Esophagus squamous epithelium (tissue), 5 donors: ENCODE measurements around the gene MTSS2. TPM values are rescaled to one million over a fixed set of nuclear protein-coding genes. Genes with fewer than 3 reads are reported as not detected.

Experiments used
- DNase-seq: peaks from one replicate; lab custom pipeline; 2025; lab: John Stamatoyannopoulos, UW
- H3K27ac ChIP-seq, 4 donors: fragments of 200-600 bp; sonication (generic); one replicate each; pipeline ENCODE4 v1.5.1; 2016 to 2019; ENCODE audit warnings: mild to moderate bottlenecking in 1 of 4
- H3K27me3 ChIP-seq, 4 donors: fragments of 200-600 bp; sonication (generic); 1 replicate in 3 of 4; 2 replicates in 1 of 4; pipeline versions ENCODE4 v1.5.1 to v1.6.0; 2017 to 2021; ENCODE audit warnings: antibody characterized with exemption in 1 of 4
- H3K36me3 ChIP-seq, 3 donors: fragments of 200-600 bp; sonication (generic); one replicate each; pipeline ENCODE4 v1.5.1; 2016 to 2019
- H3K4me1 ChIP-seq, 3 donors: fragments of 200-600 bp; sonication (generic); one replicate each; pipeline ENCODE4 v1.5.1; 2017 to 2019
- H3K4me3 ChIP-seq, 4 donors: fragments of 200-600 bp; sonication (generic); 1 replicate in 3 of 4; 2 replicates in 1 of 4; pipeline ENCODE4 v1.5.1; 2016 to 2019; ENCODE audit warnings: mild to moderate bottlenecking in 2 of 4, moderate library complexity in 1 of 4
- H3K9me3 ChIP-seq, 3 donors: fragments of 200-600 bp; sonication (generic); one replicate each; pipeline ENCODE4 v1.5.1; 2016 to 2019
- POLR2A ChIP-seq, 4 donors: fragments of 450-650 bp; IDR thresholded peaks; one replicate each; pipeline ENCODE4 v1.6.1; 2017; ENCODE audit warnings: antibody characterized with exemption in 4 of 4, mild to moderate bottlenecking in 4 of 4, moderate library complexity in 3 of 4
- WGBS, 2 donors: methylation state at CpG; one replicate each; pipeline ENCODE4 v1.1.5; 2018; 5-methylcytosine and 5-hydroxymethylcytosine counted together
- intact Hi-C: fragments of 100-400 bp; cut with DNase I; formaldehyde crosslinking; loops from one replicate; pipeline ENCODE4 v1.15.0; 2022
- total RNA-seq, 4 donors: library from RNA; depleted of rRNA; stranded (reverse); fragments of >200 nt; gene quantifications; one replicate each; pipeline ENCODE4 v1.1.0, GENCODE V29; 2016
- TF ChIP-seq, protein P1 (sequence below), 6 experiments: fragments of 450-650 bp in 4 of 6; fragments of 200-600 bp in 2 of 6; sonication (generic) in 2 of 6; IDR thresholded peaks; one replicate each; pipeline ENCODE4 v1.5.1; 2016 to 2019; ENCODE audit warnings: antibody characterized with exemption in 6 of 6, mild to moderate bottlenecking in 4 of 6, moderate library complexity in 4 of 6
- donor health status: DM: yes; HTN: yes; CAD: no.

The MTSS2 gene
- total RNA-seq, 4 donors from 2014 or later: 15.5 to 39.7 (median 27.5) TPM

DNA sequence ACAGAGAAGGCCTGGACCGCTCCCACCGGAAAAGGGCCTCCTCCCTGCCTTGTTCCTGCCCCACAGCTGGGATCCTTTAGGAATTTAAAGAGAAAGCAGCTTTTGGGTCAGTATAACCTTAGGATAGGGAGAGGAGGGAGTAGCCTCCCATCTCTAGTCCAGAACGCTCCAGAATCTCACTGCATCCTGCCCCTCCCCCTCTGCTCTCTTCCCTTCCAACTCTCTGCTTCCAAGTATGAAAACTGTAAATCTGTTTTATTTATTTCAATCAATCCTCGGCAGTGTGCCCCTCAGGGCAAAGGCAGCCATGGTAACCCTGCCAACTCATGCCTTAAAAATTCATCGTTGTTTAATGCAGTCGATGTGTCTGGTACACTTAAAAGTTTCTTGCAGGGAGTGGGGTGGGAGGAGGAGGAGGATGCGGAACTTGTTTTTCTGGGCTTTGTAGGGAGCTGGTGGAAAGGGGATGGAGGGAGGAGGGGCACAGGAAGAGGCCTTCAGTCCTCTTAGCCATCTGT, 21.2 kb upstream of the MTSS2 start:
- Histone ChIP-seq H3K27me3 (no peaks in the 10 kb centered on the region), H3K36me3 (peaks cover 0 to 8% (median 0%) of the 10 kb centered on the region in 3 donors), H3K4me3 (no peak overlapping the region), H3K27ac (peak overlapping the region; percentile 59 to 95 (median 84)), H3K9me3 (no peaks in the 10 kb centered on the region), H3K4me1 (peaks cover 40 to 83% (median 50%) of the 10 kb centered on the region in 3 donors)
- 27 to 31% methylated on average over 7 of the region's 7 CpGs for WGBS, 2 donors
- TF ChIP-seq, protein P1, sequence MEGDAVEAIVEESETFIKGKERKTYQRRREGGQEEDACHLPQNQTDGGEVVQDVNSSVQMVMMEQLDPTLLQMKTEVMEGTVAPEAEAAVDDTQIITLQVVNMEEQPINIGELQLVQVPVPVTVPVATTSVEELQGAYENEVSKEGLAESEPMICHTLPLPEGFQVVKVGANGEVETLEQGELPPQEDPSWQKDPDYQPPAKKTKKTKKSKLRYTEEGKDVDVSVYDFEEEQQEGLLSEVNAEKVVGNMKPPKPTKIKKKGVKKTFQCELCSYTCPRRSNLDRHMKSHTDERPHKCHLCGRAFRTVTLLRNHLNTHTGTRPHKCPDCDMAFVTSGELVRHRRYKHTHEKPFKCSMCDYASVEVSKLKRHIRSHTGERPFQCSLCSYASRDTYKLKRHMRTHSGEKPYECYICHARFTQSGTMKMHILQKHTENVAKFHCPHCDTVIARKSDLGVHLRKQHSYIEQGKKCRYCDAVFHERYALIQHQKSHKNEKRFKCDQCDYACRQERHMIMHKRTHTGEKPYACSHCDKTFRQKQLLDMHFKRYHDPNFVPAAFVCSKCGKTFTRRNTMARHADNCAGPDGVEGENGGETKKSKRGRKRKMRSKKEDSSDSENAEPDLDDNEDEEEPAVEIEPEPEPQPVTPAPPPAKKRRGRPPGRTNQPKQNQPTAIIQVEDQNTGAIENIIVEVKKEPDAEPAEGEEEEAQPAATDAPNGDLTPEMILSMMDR (IDR thresholded peaks at IDR 0.05): no peak
- no peak for TF ChIP-seq POLR2A (IDR thresholded peaks at IDR 0.05)
- intact Hi-C loops: no loop called here
- no peak for DNase-seq

- Histone ChIP-seq H3K4me1 (peaks cover 58 to 97% (median 70%) of the 10 kb centered on the region in 3 donors), H3K27ac (peak overlapping the region; percentile 85 to 95 (median 90)), H3K9me3 (no peaks in the 10 kb centered on the region), H3K36me3 (no peaks in the 10 kb centered on the region), H3K4me3 (no peak overlapping the region), H3K27me3 (no peaks in the 10 kb centered on the region)
- intact Hi-C loops: no loop called here
- DNase-seq: no peak
- TF ChIP-seq, protein P1 (IDR thresholded peaks at IDR 0.05): no peak
- no peak for TF ChIP-seq POLR2A (IDR thresholded peaks at IDR 0.05)
- WGBS, 2 donors: 90% methylated on average over 7 of the region's 8 CpGs; no CpG with 5 or more reads in 1 of the 2 donors
Measured at GRCh38 chr16:70705056-70705455, 19.2 kb upstream of the MTSS2 start.

DNA sequence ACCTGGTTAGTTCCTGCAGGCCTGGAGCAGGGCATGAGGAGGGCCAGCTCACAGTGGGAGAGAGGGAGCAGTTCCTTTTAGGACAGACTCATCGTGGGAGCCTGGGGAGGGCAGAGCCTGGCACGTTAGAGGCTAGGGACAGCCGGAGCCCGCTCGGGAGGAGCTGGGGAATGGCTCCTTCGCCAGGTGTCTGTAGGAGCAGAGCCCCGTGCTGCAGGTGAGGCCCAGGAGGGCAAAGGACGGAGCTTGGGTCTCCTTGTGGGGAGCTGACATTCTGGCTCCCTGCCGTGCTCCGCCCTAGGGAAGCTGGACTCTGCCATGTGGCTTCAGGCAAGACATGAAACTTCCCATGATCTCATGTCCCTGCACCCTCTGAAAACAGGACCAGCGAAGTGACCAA, 18.7 kb upstream of the MTSS2 start:
- no peak for DNase-seq
- WGBS, 2 donors: 66 to 100% methylated on average over 3 to 6 of the region's 11 CpGs
- intact Hi-C loops: no loop called here
- H3K36me3 ChIP-seq: no peaks in the 10 kb centered on the region
- H3K27ac ChIP-seq: peak overlapping the region; percentile 85 to 95 (median 90)
- H3K4me3 ChIP-seq: no peak overlapping the region
- TF ChIP-seq POLR2A (IDR thresholded peaks at IDR 0.05): no peak
- TF ChIP-seq, protein P1 (IDR thresholded peaks at IDR 0.05): no peak
- H3K27me3 ChIP-seq: no peaks in the 10 kb centered on the region
- H3K4me1 ChIP-seq: peaks cover 61 to 97% (median 71%) of the 10 kb centered on the region in 3 donors
- H3K9me3 ChIP-seq: no peaks in the 10 kb centered on the region

- intact Hi-C loops: no loop called here
- 60 to 83% methylated on average over 1 to 2 of the region's 6 CpGs for WGBS, 2 donors
Measured at GRCh38 chr16:70703835-70704381, 18.1 kb upstream of the MTSS2 start.

More at GRCh38 chr16:70703835-70704381, 18.1 kb upstream of the MTSS2 start:
- no peak for DNase-seq
- Histone ChIP-seq H3K27ac (peak overlapping the region; percentile 85 to 95 (median 90)), H3K27me3 (no peaks in the 10 kb centered on the region), H3K9me3 (no peaks in the 10 kb centered on the region), H3K4me3 (no peak overlapping the region), H3K36me3 (no peaks in the 10 kb centered on the region), H3K4me1 (peaks cover 66 to 98% (median 75%) of the 10 kb centered on the region in 3 donors)
- no peak for TF ChIP-seq POLR2A (IDR thresholded peaks at IDR 0.05)
- TF ChIP-seq, protein P1 (IDR thresholded peaks at IDR 0.05): no peak
